ENCODE measurements around the gene SEMA4F.

SEMA4F gene

DNA sequence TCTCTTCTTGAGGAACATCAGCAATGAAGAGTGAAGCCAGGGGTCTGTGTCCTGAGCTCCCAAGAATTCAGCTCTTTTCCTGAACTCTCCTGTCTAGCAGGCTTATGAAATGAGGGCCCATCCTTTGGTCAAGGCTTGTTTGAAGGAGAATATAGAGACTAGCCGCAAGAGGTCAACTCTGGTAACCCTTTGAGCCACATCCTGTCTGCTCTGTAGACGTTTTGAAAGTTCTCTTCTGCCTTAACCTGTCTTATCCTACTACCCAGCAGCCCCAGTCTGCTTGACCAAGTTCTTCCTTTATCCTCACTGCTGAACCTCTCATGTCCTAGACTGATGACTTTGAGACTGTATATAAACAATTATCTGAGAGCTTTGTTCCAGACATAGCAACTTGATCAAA, 5.4 kb downstream of the SEMA4F start:
- DNase-seq = no peak

DNA sequence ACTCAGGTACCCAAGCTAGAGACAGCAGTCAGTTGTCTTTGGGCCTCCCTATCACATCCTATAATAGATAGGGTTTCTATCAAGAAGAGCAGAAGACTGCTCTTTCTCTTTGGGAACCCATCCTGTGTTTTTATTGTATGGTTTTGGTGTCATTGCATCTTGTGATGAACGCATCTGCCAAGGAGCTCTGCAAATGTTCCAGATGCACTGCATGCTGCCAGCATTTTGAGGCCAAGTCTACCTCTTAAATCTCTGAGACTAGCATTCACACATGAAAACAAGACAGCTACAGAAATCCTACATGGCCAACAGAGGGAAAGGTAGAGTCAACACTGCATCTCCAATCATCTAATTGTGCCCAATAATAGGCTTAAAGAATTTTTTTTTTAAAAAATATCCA, 14.0 kb downstream of the SEMA4F start:
- DNase-seq = no peak

DNA sequence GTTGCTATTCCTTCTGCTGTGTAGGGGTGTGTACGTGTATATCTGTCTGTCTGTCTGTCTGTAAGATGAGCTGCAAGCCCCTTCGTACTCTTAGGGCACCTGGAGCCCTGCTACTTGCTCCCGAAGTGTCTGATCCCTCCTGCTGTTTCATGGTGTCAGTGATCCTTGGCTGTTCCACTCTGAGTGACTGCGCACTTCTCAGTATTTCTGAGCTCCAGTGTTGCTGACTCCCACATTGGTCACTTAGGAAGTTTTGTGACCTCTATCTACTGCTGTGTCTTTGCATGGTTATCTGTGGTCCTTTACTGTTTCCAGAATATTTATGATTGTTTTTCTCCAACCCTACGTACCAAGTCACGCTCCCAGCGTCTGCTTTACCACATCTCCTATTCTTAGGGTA, 16.2 kb downstream of the SEMA4F start:
- DNase-seq = no peak

DNA sequence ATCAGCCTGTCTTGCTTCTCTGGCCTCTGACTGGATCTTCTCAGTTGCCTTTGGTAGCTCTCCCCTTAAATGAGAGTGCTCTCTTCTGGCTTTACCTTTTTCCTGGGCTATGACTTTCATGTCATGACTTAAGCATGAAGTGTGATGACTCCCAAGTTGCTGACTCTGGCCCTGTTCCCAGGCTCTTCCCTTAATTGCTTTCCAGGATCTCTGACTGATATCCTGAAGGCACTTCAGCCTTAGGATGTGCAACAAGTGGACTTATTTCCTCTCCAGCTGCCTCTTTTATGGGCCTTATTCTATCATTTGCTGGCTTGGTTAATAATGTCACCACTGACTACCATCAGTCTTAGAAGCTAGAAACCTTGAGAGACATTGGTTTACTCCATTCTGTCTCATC, 17.4 kb downstream of the SEMA4F start:
- DNase-seq = no peak

DNA sequence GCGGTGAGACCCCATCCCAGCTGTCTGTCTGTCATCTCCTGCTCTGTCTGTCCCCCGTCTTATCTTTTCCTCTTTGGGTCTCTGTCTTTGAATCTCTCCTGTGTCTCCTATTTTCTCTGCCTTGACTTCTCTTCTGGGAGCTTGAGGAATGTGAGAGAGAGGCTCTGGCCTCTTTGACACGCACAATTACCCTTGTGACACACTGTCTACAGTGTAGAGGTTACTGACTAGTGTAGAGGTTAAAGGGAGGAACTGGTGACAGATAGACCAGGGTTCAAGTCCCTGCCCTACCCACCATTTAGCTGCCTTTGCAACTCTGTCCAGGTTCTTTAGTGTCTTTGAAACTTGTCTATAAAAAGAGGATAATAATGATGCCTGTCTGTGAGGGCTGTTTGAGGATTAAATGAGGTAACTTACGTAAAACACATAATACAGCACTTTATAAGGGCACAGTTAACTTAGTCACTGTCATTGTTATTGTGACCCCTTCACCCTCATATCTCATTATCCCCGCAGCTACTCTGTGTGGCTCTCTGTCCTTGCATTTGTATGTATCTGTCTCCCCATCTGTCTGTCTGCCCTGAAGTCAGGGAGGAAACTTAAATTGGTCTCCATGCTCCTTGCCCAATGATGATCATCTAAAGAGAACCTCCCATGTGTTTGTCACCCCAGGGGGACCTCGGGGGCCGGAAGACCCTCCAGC, 19.9 kb downstream of the SEMA4F start:
- no peak for DNase-seq

DNA sequence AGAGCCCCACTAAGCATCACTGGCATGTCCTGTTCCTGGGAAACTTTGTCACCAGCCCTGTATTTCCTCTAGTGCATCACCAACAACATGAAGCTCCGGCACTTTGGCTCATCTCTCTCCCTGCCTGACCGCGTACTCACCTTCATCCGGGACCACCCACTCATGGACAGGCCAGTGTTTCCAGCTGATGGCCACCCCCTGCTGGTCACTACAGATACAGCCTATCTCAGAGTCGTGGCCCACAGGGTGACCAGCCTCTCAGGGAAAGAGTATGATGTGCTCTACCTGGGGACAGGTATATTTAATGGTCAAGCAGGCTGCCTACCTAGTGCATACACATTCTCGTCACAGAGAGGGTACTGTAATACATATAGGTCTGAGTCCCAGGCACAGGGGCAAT, 21.0 kb downstream of the SEMA4F start:
- no peak for DNase-seq

DNA sequence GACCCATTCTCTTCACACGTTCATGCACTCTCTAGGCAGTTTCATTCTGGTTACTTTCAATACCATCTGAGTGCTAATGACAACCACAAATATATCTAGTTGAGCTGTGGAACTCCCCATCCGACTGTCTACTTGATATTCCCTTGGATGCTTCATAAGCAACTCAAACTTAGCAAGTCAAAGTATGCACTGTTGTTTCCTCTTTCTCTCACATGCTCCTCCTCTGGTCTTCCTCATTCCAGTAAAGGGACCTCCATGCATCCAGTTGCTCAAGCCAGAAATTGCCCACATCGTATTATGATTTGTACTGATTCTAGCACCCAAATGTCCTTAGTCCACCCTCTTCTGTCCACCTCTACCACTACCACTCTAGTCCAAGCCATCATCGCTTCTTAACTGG, 22.3 kb downstream of the SEMA4F start:
- peak; percentile 51 for DNase-seq

DNA sequence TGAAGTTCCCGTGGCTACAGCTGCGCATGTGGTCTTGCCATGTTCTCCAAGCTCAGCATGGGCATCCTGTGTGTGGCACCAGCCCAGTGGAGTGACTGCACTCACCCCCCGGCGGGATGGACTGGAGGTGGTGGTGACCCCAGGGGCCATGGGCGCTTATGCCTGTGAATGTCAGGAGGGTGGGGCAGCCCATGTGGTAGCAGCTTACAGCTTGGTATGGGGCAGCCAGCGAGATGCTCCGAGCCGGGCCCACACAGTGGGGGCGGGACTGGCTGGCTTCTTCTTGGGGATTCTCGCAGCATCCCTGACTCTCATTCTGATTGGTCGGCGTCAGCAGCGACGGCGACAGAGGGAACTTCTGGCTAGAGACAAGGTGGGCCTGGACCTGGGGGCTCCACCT, 25.6 kb downstream of the SEMA4F start:
- no peak for DNase-seq

DNA sequence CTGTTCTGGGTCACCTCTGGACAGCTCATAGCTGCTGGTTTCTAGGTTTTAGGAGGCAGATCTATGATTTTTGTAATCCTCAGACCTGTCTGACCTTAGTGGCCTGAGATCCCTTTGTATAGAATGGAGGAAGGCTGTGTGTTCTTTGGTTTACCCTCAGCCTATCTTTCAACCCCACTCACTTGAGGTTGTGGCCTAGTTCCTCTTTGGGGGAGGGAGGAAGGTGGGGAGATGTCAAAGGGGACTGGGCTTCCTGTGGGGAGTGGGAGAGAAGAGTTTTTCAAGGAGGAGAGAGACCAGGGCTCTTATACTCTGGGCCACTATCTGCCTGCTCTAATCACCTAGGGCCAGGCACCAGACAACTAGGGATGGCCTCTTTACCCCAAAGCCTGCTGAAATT, 28.5 kb downstream of the SEMA4F start:
- no peak for DNase-seq

DNA sequence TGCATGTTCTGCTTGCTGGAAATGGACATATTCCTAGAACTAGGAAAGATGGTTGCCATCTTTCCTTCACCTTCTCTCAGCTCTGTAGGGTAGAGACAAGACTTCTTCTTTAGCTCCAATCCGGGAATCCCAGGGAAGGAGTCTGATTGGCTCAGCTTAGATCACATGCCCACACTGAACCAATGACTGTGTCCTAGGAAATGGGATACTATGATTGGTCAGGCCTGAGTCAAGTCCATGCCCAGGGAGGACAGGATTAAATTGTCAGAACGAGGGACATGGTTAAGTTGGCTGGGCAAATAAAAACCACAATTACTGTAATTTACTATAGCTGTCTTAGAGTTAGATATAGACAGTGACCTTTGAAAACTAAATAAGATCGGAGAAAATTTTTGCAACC, 31.4 kb downstream of the SEMA4F start:
- no peak for DNase-seq

DNA sequence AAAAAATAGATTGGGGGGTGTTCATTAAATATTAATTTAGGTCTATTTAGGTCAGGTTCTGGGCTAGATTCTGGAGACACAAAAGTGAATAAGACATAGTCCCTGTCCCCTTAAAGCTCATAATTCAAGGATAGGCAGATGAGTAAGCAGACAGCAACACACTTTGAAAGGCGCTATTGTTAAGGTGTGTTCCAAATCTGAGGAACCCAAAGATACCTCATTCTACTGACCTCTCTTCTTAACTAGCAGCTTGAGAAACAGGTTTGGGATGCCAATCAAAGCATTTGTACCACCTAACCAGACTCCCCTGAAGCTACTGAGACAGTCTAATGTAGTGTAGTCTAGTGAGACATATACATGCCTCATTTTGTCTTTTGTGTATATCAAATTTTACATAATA, 34.8 kb downstream of the SEMA4F start:
- no peak for DNase-seq

DNA sequence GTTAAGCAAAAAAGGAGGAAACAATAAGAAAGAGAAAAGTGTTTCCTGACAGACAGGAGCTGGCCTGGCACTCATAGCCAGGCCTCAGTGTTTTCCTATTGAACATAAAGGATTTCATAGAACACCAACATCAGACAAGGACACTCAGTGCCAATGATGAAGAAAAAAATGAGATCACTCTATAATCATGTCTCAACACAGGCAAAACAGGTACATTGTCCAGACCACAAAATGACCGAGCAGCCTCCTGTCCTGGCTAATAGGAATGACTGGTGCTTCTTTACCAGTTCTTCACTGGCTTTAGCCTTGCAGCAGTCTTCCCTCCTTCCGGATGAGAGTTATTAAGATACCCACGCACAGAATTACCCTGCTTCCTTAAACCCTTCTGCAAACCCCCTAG, 35.6 kb downstream of the SEMA4F start:
- DNase-seq = no peak

DNA sequence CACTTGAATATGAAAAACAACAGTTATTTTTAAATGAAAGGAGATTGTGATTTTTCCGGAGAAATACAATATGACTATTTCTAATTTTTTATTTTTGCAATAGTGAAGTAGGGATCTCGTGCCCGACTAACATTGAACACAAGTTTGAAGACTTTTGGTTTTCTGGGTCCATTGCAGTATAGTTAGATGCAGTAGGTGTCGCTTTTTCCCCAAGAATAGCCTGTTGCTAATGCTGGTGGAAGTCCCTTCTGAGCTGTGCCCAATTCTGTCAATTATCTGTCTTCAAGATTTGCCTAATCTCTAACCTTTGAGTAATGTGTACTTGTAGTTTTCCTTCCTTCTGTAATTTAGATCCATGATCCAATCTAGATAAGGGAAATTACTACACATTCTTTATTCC, 36.5 kb downstream of the SEMA4F start:
- DNase-seq = peak; percentile 83

DNA sequence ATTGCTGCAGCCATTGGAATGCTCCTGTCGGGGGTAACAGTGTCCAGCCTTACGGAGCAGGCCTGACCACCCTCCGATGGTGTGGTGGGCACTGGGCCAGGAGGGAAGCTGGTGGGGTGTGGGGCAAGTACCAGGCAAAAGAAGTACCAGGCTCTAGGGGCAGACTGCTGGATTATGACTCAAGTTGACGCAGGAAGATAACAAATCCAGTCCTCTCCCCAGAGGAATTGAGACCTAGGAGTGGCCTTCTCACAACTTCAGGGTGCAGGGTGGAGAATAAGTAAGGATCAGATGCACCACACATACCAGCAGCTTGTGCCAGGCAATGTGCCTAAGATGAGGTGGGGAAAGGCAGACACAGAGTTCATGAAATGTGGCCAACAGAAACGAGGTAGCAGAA, 37.9 kb downstream of the SEMA4F start:
- DNase-seq = no peak

DNA sequence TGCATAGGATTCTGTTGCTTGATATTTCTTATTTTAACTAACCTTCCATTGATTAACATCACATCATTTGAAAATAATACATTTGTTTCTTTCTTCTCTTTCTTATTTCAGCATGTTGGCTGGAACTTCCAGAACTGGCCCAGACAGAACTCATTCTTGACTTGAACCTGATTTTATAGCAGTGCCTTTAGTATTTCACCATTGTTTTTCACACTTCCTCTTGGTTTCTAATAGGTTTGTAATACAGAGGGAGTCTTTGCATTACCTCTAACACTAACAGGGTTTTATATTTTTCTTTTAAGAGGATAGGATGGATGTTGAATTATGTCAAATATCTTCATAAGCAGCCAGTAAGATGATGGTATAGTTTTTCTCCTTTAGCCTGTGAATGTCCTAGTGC, 39.2 kb downstream of the SEMA4F start:
- peak; percentile 25 for DNase-seq

DNA sequence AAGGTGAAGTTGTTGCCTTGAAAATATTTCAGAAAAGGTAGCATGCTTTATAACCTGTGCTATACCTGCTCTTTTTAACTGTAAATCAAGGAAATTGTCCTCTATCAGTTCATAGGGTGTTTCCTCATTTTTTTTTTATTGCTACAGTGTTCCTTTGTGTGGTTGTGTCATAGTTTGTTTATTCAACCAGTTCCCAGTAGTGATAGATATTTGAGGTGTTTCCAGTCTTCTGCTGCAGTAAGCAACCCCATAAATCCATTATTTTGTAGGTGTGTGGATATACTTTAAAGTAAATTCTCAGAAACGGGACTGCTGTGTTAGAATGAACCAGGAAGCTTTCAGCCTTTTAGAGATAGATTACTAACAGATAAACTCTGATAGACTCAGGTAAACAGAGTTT, 39.6 kb downstream of the SEMA4F start:
- DNase-seq = no peak

DNA sequence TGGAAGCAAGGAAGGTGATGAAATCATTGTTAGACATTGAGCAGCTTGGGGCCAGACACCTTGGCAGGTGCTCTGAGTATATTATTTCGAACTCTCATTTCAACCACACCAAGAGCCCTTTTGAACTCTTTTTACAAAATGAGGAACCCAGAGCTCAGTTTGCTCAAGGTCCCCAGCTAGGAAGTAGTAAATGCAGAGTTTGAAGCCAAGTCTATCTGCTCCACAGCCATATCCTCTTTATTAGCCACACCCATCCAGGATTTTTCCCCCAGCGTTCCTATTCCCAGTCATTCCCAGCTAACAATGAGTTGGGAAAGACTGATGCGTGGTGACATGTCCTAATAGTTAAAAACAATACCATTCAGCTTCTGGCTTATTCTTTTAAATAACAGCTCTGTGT, 40.2 kb downstream of the SEMA4F start:
- DNase-seq = no peak

DNA sequence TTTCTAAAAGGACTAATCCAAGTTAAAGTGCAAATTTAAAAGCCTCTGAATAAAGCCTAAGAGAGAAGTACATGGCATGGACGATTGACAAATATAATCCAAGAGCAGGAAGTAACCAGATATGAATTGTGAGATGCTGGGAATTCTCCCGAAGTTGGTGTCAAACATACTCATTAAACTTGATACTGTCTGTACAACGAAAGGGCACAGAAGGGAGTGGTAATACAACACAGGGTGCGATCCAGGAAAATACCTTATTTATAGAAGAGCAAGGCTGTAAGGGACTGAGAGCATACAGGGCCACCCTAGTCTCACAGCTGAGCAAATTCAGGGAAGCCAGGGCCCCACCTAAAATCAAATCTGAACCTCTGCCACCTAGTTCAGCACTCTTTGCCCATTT, 41.6 kb downstream of the SEMA4F start:
- no peak for DNase-seq

DNA sequence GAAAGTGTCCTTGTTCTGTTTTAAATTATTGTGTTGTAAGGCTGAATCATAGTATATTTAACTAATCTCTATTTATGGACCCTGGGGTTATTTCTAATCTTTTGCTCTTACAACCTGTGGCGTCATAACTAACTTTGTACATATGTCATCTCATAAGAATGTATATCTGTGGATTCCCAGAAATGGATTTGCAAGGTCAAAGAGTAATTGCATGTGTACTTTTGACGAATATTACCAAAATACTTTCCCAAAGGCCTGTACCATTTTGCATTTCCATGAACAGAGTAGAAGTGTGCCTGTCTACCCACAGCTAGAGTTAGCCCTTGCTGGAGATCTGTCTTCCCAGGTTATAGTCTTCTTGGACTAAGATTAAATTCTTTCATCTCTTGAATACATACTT, 42.8 kb downstream of the SEMA4F start:
- no peak for DNase-seq

DNA sequence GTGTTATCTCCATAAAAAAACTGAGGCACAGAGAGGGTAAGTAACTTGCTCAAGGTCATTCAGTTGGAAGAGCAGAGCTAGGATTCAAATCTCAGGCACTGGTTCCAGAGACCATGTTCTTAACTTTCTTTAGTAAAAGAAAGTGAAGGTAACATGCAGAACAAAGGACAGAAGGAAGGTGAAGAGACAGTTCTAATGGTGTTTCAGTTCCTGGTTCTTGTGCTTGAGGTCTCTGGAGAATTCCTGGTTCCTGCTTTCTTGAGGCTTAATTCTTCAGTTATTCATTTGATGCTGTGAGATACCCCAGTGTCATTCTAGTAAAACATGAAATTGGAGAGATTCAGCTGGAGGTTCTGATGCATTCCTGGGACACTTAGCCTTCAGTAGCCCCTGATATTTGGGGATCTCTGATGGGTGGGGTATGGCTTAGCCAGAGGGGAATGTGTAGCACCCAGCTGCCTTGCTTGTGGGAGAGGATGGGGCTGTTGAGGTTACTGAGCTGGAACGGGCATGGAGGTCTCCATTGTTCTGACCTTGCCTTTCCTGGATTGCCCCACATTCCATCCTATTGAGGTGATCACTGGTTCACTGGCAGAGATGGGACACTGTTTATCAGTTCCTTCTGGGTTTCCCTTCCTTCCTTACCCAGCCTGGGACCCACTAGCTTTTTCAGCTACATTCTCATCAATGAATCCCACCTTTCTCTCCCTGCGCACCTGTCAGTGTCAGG, 46.8 kb downstream of the SEMA4F start:
- peak; percentile 27 for DNase-seq

DNA sequence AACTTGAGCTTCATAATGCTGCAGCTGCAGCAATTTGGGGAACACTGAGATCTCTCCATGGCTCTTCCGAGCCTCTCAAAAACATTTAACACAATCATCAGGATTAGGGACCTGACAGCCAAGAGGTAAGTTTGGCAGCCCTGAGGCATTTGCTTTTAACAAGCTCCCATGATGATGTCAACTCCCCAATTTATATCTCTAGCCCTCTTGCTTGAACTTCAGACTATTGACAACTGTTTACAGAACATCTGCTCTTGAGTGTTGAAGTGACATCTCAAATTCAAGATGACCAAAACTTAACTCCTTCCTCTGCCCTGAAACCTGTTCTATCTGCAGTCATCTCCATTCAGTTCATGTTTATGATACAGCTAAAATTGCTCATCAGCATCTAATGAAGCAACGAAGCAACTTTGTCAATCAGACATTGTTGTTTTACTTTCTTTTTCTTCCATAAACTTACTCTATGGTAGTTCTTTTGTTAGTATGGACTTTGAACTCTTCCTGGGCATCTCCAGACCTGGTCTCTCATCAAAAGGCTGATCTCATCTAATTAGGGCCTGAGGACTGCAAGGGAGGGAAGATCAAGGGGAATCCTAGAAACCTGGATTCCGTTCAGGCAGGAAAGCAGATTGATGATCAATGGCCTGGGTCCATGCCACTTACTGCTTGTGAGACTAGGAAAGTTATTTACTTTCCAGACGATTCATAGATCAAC, 48.1 kb downstream of the SEMA4F start:
- DNase-seq = peak; percentile 21

DNA sequence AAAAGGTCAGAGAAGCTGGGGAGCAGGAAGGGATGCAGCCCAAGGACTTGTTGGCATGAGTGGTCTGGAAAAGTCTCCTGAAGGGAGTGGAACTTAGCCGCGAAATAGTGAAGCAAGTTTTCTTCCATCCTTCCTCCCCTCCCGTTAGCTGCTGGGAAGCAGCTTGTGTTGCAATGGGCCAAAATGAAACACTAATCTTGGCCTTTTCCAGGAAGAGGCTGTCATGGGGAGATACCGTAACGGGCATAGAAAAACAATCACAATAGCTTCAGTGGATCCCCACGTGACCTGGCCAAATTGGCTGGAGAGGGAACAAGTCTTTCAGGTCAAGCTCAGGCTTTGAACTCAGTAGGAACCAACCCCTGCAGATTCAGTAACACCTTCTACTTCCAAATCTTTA, 49.3 kb downstream of the SEMA4F start:
- DNase-seq = peak; percentile 66

DNA sequence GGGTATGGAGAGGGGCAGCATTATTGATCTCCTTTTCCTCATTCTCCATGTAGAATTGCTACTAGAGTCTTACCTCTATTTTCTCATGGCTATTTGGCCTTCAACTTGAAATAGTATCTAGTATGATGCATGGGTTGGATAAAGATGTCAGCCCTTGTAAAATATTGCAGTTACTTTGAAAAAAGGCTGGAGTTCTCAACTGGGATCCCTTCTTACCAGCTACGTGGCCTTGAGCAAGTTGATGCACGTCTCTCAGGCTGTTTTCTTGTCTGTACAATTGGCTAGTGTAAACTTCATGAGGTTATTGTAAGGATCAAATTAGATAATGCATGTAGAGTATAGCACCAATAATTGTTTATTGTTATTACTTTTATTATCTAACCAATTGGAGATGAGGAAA, 50.2 kb downstream of the SEMA4F start:
- DNase-seq = no peak

DNA sequence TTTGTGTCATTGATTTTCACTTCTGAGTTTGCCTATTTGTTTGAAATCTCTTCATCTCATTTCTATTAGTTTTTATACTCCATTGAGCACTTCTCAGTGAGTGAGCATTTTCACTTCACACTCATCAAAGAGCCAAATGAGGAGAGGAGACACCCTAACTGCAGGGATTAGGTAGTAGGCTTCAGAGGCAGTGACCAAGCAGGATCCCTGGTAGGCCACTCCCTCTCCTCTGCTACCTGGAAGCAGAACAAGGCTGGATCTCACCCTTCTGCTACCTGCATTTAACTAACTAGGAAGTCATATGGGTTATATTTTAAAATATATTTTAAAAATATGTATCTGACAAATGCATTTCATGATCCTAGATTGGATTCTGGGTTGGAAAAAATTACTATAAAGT, 52.7 kb downstream of the SEMA4F start:
- no peak for DNase-seq

Data from suppressor macrophage treated with lipopolysaccharide for 4 hours (primary cell).